A673 (cell line): ENCODE data around the gene RBM3.

Source experiments
- EZH2 ChIP-seq: fragments of 200-600 bp; sonication (generic); IDR thresholded peaks from 2 replicates; pipeline ENCODE4 v1.6.1; 2017; ENCODE audit warnings: borderline replicate concordance, low read depth, mild to moderate bottlenecking, mixed read lengths, antibody characterized with exemption, low read length; ENCODE audit not compliant: poor library complexity, severe bottlenecking
- TF ChIP-seq, protein P1 (sequence below): fragments of 300-800, 200-600 bp; sonication (generic); conservative IDR thresholded peaks from 2 replicates; pipeline ENCODE4 v1.5.1; 2017; ENCODE audit warnings: low read depth, mild to moderate bottlenecking, antibody characterized with exemption, low read length, moderate library complexity, mixed read lengths

GRCh38 chrX:48558271-48558670 lies 16.0 kb upstream of the RBM3 start:
- TF ChIP-seq, protein P1, sequence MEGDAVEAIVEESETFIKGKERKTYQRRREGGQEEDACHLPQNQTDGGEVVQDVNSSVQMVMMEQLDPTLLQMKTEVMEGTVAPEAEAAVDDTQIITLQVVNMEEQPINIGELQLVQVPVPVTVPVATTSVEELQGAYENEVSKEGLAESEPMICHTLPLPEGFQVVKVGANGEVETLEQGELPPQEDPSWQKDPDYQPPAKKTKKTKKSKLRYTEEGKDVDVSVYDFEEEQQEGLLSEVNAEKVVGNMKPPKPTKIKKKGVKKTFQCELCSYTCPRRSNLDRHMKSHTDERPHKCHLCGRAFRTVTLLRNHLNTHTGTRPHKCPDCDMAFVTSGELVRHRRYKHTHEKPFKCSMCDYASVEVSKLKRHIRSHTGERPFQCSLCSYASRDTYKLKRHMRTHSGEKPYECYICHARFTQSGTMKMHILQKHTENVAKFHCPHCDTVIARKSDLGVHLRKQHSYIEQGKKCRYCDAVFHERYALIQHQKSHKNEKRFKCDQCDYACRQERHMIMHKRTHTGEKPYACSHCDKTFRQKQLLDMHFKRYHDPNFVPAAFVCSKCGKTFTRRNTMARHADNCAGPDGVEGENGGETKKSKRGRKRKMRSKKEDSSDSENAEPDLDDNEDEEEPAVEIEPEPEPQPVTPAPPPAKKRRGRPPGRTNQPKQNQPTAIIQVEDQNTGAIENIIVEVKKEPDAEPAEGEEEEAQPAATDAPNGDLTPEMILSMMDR = no peak
- TF ChIP-seq EZH2 = no peak
